G401.6 (cell line): ENCODE results near the gene CCDC24.

Experiments
- FAIRE-seq: peaks from 2 replicates; lab custom pipeline; 2012; peaks lifted over from hg19 to GRCh38; lab: Jason Lieb, UNC

CCDC24 gene

DNA sequence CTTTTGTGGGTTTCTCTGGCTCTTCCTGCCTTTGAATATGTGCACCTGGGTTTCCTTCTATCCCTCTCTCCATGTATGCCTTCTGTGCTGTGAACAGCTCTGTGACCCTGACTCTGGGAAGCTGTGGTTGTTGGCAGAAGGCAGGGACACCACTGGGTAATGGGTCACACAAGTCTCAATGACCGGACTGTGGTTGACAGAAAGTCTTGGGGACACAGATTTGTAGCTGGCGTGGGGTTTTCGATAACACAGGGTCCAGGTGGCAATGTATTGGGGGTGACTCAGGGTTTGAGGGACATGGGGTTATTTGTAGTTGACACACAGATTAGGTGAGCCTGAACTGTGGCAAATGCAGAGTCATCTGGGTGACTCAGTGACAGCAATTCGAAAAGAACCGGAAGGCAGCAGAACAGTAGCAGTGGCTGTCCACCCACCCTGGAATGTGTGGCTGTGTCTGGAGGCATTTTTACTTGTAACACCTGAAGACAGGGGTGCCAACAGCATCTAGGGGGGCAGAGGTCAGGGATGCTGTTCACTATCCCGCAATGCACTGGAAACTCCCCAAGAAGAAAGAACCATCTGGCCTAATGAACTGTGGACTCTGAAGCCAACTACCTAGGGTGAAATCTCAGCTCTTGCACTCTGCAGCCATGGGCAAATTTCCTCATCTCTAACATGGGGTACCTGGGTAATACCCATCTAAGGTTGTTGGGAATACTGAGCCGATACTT is 52.8 kb downstream of the CCDC24 start:
- no peak for FAIRE-seq

DNA sequence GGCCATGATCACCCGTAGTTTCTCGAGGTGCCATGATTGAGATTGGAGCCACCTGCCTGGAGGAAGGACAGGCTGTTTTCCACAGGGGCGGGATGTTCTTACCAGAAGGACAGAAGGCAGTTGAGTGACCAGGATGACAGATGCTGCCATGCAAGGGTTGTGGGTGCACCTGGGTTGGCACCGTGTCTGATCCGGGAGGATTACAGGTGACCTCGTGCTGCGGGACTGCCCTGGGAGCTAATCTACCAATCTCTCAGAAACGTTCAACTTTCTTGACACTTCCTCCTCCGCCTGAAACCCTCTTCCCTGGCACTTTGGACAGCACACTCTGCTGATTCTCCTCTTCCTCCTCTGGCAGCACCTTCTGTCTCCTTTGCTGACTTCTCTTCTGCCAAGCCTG is 53.7 kb downstream of the CCDC24 start:
- FAIRE-seq, result no peak
